ENCODE measurements around the gene TEAD3.
"Not testable (repeated sequence)": the region's sequence is repeated elsewhere in the genome, so short reads cannot be mapped to it uniquely, and the experiment has no call there.

The TEAD3 gene

DNA sequence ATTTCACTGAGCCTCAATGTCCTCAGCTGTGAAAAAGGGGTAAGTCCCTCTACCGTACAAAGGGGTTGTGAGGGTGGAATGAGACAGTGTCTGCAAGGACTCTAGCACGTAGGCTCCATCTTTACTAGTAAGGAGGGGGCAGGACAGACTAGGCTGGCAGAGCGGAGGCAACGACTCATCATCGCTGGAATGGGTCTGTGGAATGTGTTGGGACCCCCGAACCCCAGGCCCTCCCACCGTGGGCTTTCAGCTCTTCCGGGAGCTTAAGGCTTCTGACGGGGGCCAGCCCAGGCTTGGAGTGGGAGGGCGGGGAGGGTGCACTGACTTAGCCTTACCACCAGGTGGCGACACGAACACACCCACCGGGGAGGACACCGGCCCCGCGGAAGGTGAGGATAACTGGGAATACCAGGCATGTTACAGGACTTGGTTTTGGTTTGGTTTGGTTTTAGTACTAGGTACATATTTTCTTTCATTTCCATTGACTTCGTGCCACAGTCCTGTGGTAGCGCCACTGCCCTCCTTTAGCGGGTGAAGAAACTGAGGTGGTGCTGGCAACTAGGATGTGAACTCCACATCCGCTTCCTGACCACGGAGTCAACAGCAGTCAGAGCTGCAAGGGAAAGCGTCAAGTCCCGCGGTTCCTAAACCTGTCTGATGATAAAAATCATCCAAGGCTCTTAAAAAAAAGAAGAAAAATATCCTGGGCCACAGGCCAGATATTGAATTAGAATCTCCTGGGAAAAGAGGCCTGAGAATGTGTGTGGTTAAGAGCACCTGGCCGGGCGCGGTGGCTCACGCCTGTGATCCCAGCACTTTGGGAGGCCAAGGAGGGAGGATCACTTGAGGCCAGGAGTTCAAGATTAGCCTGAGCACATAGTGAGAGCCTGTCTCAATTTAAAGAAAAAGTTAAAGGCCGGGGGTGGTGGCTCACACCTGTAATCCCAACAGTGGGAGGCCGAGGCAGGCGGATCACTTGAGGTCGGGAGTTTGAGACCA, 26.1 kb upstream of the TEAD3 start:
- Histone ChIP-seq H3K27me3 (ENCODE audit: control insufficient read depth, insufficient read depth, low read length) (no peaks in the 10 kb centered on the region), H3K9ac (ENCODE audit: low read depth, low read length) (no peak overlapping the region), H3K9me3 (ENCODE audit: control insufficient read depth, insufficient read depth, low read length) (no peaks in the 10 kb centered on the region), H3K36me3 (ENCODE audit: control insufficient read depth, insufficient read depth, low read length) (no peaks in the 10 kb centered on the region), H3K4me1 (ENCODE audit: control insufficient read depth, insufficient read depth, low read length) (peaks cover 11% of the 10 kb centered on the region), H3K4me3 (ENCODE audit: low read depth, low read length) (peak overlapping the region; percentile 1)

- Histone ChIP-seq H3K4me3 (ENCODE audit: low read depth, low read length) (no peak overlapping the region), H3K36me3 (ENCODE audit: control insufficient read depth, insufficient read depth, low read length) (no peaks in the 10 kb centered on the region), H3K9ac (ENCODE audit: low read depth, low read length) (peak overlapping the region; percentile 24)
Observed at GRCh38 chr6:35522151-35522550, 25.3 kb upstream of the TEAD3 start.

GRCh38 chr6:35521235-35521634, 24.4 kb upstream of the TEAD3 start:
- no peaks in the 10 kb centered on the region for H3K27me3 ChIP-seq (ENCODE audit: control insufficient read depth, insufficient read depth, low read length)
- H3K4me1 ChIP-seq (ENCODE audit: control insufficient read depth, insufficient read depth, low read length): peaks cover 11% of the 10 kb centered on the region
- H3K4me3 ChIP-seq (ENCODE audit: low read depth, low read length): no peak overlapping the region
- no peak overlapping the region for H3K9ac ChIP-seq (ENCODE audit: low read depth, low read length)
- H3K9me3 ChIP-seq (ENCODE audit: control insufficient read depth, insufficient read depth, low read length): no peaks in the 10 kb centered on the region
- no peaks in the 10 kb centered on the region for H3K36me3 ChIP-seq (ENCODE audit: control insufficient read depth, insufficient read depth, low read length)

More at GRCh38 chr6:35522151-35522550, 25.3 kb upstream of the TEAD3 start:
- Histone ChIP-seq H3K27me3 (ENCODE audit: control insufficient read depth, insufficient read depth, low read length) (no peaks in the 10 kb centered on the region), H3K9me3 (ENCODE audit: control insufficient read depth, insufficient read depth, low read length) (no peaks in the 10 kb centered on the region), H3K4me1 (ENCODE audit: control insufficient read depth, insufficient read depth, low read length) (peaks cover 11% of the 10 kb centered on the region)

DNA sequence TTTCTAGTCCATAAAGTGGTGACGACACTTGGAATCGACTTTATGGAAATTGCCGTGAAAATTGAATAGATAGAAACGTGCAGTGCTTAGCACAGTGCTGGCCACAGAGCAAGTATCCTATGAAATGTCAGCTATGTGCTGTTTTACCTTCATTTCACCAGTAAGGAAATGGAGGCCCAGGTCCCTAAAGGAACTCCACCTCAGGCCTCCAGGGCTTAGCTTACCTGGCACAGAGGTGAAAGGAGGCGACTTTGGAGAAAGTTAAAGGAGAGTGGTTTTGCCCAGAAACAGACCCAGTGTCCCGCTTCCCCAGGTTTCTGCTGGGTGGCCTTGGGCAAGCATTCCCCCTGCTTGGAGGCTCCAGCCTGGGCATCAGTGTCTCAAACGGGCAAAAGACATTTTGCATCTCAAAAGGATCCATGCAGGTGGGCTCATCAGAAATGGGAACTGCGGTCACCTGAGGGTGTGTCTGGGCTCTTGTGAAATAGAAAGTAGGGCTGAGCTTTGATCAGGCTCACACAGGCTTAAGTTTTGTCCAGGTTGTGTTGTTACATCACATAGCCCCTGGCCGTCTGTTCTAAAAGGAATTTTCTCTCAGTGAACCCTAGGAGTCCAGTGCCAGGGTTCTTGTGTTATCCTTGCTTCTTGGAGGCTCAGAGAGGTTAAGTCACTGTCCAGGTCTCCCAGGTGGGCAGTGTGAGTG, 22.6 kb upstream of the TEAD3 start:
- no peaks in the 10 kb centered on the region for H3K27me3 ChIP-seq (ENCODE audit: control insufficient read depth, insufficient read depth, low read length)
- peaks cover 11% of the 10 kb centered on the region for H3K4me1 ChIP-seq (ENCODE audit: control insufficient read depth, insufficient read depth, low read length)
- H3K9ac ChIP-seq (ENCODE audit: low read depth, low read length): no peak overlapping the region
- no peaks in the 10 kb centered on the region for H3K9me3 ChIP-seq (ENCODE audit: control insufficient read depth, insufficient read depth, low read length)
- H3K4me3 ChIP-seq (ENCODE audit: low read depth, low read length): no peak overlapping the region
- no peaks in the 10 kb centered on the region for H3K36me3 ChIP-seq (ENCODE audit: control insufficient read depth, insufficient read depth, low read length)

GRCh38 chr6:35518566-35519312, 21.9 kb upstream of the TEAD3 start:
- no peaks in the 10 kb centered on the region for H3K27me3 ChIP-seq (ENCODE audit: control insufficient read depth, insufficient read depth, low read length)

GRCh38 chr6:35517978-35518377, 21.1 kb upstream of the TEAD3 start:
- H3K27me3 ChIP-seq (ENCODE audit: control insufficient read depth, insufficient read depth, low read length); H3K9ac ChIP-seq (ENCODE audit: low read depth, low read length); H3K9me3 ChIP-seq (ENCODE audit: control insufficient read depth, insufficient read depth, low read length); H3K36me3 ChIP-seq (ENCODE audit: control insufficient read depth, insufficient read depth, low read length); H3K4me3 ChIP-seq (ENCODE audit: low read depth, low read length): not testable (repeated sequence)
- H3K4me1 ChIP-seq (ENCODE audit: control insufficient read depth, insufficient read depth, low read length): peaks cover 11% of the 10 kb centered on the region

More at GRCh38 chr6:35518566-35519312, 21.9 kb upstream of the TEAD3 start:
- Histone ChIP-seq H3K9me3 (ENCODE audit: control insufficient read depth, insufficient read depth, low read length) (no peaks in the 10 kb centered on the region), H3K4me1 (ENCODE audit: control insufficient read depth, insufficient read depth, low read length) (peaks cover 11% of the 10 kb centered on the region), H3K4me3 (ENCODE audit: low read depth, low read length) (no peak overlapping the region), H3K36me3 (ENCODE audit: control insufficient read depth, insufficient read depth, low read length) (no peaks in the 10 kb centered on the region), H3K9ac (ENCODE audit: low read depth, low read length) (no peak overlapping the region)

- no peak overlapping the region for H3K4me3 ChIP-seq (ENCODE audit: low read depth, low read length)
- H3K36me3 ChIP-seq (ENCODE audit: control insufficient read depth, insufficient read depth, low read length): no peaks in the 10 kb centered on the region
- H3K4me1 ChIP-seq (ENCODE audit: control insufficient read depth, insufficient read depth, low read length): peaks cover 7% of the 10 kb centered on the region
- H3K9me3 ChIP-seq (ENCODE audit: control insufficient read depth, insufficient read depth, low read length): no peaks in the 10 kb centered on the region
- H3K9ac ChIP-seq (ENCODE audit: low read depth, low read length): no peak overlapping the region
- H3K27me3 ChIP-seq (ENCODE audit: control insufficient read depth, insufficient read depth, low read length): no peaks in the 10 kb centered on the region
Observed at GRCh38 chr6:35516712-35517111, 19.8 kb upstream of the TEAD3 start.

- H3K9ac ChIP-seq (ENCODE audit: low read depth, low read length); H3K4me3 ChIP-seq (ENCODE audit: low read depth, low read length); H3K9me3 ChIP-seq (ENCODE audit: control insufficient read depth, insufficient read depth, low read length); H3K27me3 ChIP-seq (ENCODE audit: control insufficient read depth, insufficient read depth, low read length); H3K36me3 ChIP-seq (ENCODE audit: control insufficient read depth, insufficient read depth, low read length): not testable (repeated sequence)
- H3K4me1 ChIP-seq (ENCODE audit: control insufficient read depth, insufficient read depth, low read length): peaks cover 11% of the 10 kb centered on the region
Observed at GRCh38 chr6:35515939-35516338, 19.1 kb upstream of the TEAD3 start.

DNA sequence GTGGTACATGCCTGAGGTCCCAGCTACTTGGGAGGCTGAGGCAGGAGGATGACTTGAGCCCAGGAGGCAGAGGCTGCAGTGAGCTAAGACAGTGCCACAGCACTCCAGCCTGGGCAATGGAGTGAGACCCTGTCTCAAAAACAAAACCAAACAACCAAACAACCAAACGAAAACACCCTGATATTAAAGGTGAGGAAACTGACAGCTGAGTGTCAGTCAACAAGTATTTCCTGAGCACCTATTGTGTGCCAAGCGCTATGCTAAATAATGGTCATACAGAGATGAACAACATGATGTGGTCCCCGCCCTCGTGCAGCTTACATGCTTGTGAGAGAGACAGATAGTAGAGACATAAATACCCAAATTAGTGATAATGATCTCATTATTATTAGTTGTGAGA, 17.7 kb upstream of the TEAD3 start:
- H3K4me1 ChIP-seq (ENCODE audit: control insufficient read depth, insufficient read depth, low read length): peaks cover 10% of the 10 kb centered on the region
- no peak overlapping the region for H3K4me3 ChIP-seq (ENCODE audit: low read depth, low read length)
- no peak overlapping the region for H3K9ac ChIP-seq (ENCODE audit: low read depth, low read length)
- no peaks in the 10 kb centered on the region for H3K36me3 ChIP-seq (ENCODE audit: control insufficient read depth, insufficient read depth, low read length)
- H3K27me3 ChIP-seq (ENCODE audit: control insufficient read depth, insufficient read depth, low read length): peaks cover 4% of the 10 kb centered on the region
- H3K9me3 ChIP-seq (ENCODE audit: control insufficient read depth, insufficient read depth, low read length): no peaks in the 10 kb centered on the region

DNA sequence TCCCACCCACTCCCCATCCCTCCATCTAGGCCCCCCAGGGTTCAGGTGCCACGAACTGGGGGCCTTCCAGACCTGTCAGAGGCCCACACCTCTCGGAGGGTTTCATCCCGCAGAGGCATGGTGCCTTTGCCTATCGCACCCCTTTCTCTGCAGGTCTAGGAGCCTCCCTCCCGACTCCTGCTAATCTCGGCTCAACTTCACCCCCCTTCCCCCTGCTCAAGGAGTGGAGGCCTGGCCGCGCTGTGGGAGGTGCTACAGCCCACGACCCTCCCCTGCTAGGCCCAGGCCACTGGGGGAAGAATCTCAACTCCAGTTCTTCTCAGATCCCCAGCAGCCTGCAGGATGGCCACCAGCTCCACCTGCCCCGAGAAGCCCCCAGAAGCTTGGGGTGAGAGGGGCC, 15.9 kb upstream of the TEAD3 start, which contains the start of gene TULP1:
TSS of gene TULP1 (minus strand) at position 157 of the 400 bp plus-strand sequence. CDS start at position 119, 38 bp downstream.
- H3K27me3 ChIP-seq (ENCODE audit: control insufficient read depth, insufficient read depth, low read length): peaks cover 4% of the 10 kb centered on the region

GRCh38 chr6:35512006-35512405, 15.1 kb upstream of the TEAD3 start:
- Histone ChIP-seq H3K4me1 (ENCODE audit: control insufficient read depth, insufficient read depth, low read length) (peaks cover 17% of the 10 kb centered on the region), H3K36me3 (ENCODE audit: control insufficient read depth, insufficient read depth, low read length) (no peaks in the 10 kb centered on the region), H3K9ac (ENCODE audit: low read depth, low read length) (no peak overlapping the region), H3K27me3 (ENCODE audit: control insufficient read depth, insufficient read depth, low read length) (peaks cover 4% of the 10 kb centered on the region), H3K4me3 (ENCODE audit: low read depth, low read length) (peak overlapping the region; percentile 45), H3K9me3 (ENCODE audit: control insufficient read depth, insufficient read depth, low read length) (no peaks in the 10 kb centered on the region)

More for the DNA sequence above, 15.9 kb upstream of the TEAD3 start, which contains the start of gene TULP1:
- Histone ChIP-seq H3K36me3 (ENCODE audit: control insufficient read depth, insufficient read depth, low read length) (no peaks in the 10 kb centered on the region), H3K4me3 (ENCODE audit: low read depth, low read length) (peak within 1 kb of the TSS; percentile 46), H3K9me3 (ENCODE audit: control insufficient read depth, insufficient read depth, low read length) (no peaks in the 10 kb centered on the region), H3K4me1 (ENCODE audit: control insufficient read depth, insufficient read depth, low read length) (peaks cover 11% of the 10 kb centered on the region), H3K9ac (ENCODE audit: low read depth, low read length) (peak within 1 kb of the TSS; percentile 79)

Measured in iPS-15b (cell line).